HG03442 (cell line): ENCODE data around the gene SPANXN3.
"Not testable (repeated sequence)": the region's sequence is repeated elsewhere in the genome, so short reads cannot be mapped to it uniquely, and the experiment has no call there.

Source experiments
- ATAC-seq: cut with Tn5 transposase; IDR thresholded peaks from one replicate; pipeline ENCODE4 v1.9.1; 2021; ENCODE audit warnings: mild to moderate bottlenecking, moderate library complexity; ENCODE audit not compliant: unreplicated experiment

SPANXN3 gene, protein sequence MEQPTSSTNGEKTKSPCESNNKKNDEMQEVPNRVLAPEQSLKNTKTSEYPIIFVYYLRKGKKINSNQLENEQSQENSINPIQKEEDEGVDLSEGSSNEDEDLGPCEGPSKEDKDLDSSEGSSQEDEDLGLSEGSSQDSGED

DNA sequence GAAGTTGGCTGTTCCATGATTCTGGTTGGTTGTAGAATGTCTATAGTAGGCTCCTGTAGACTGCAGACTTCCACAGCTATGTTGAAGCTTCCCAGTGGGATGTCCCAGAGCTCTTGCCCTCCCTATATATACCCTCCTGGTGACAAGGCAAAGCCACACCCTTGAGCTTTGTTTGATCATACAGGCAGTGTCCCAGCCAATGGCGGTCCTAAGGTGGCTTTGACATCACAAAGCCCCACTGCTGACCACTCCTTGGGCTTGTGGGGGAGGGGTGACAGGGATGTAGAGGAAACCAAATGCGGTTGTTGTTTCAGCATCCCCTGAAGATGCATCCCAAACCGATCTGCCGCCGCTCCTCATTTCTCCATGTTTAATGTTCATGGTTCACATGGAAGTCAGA, at the start of gene SPANXN3:
SPANXN3 (minus strand) TSS at position 101 of the 400 bp plus-strand sequence; CDS start at position 17, 84 bp downstream.
- not testable (repeated sequence) for ATAC-seq

DNA sequence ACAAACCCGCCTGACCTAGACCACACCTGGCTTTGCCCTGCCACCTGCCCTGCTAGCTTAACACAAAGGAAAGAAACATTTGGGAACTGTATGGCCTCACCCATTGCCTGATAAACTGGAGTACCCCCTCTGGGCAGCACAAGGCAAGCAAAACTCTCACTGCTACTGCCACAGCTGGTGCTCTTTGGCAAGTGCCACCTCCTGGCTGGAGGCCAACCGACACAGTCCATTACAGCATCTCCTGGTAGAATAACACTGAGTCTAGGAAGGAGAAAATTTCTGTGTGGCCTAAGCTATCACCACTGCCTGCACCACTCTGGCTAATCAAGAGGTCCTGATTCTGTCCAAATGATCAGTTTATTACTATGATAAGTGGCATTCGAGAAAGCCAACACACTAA, 18.9 kb upstream of the SPANXN3 start:
- ATAC-seq, result no peak

DNA sequence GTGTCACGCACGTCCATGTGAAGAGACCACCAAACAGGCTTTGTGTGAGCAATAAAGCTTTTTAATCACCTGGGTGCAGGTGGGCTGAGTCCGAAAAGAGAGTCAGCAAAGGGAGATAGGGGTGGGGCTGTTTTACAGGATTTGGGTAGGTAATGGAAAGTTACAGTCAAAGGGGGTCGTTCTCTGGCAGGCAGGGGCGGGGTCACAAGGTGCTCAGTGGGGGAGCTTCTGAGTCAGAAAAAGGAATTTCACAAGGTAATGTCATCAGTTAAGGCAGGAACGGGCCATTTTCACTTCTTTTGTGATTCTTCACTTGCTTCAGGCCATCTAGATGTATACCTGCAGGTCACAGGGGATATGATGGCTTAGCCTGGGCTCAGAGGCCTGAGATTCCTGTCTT, 15.1 kb downstream of the SPANXN3 start:
- not testable (repeated sequence) for ATAC-seq

DNA sequence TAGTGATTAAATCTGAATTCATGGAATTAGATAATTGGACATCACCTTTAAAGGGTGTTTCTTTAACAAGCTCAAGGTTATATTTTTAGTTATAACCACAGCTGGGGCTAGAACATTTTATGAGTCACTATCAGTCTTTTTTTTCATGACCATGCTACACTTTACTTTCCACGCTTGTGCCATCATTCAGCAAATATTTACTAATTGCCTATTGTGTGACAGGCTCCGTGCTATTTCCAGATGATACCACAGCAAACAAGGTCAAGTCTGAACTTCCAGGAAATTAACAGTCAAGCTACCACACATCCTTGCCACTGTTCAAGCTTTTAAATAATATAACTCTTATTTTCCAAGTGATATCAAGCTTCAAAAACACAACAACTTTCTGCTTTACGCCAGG, 16.5 kb downstream of the SPANXN3 start:
- no peak for ATAC-seq

DNA sequence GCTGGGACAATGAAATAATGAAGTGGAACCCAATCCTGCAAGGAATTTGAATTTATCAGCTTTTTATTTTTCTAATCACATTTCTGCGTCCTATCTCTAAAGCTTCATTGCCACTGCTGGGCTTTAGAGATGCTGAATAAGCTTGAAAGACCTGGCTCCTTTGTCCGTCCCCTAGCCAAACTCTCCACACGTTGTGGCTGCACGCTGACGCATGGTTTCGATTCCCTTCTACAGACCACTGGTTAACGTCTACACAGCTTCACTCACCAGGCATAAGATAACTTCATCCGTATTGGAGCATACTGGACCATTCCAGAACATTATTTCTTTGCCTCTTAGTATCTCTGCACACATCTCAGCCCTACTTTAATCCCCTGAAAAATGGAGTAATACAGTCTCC, 31.2 kb downstream of the SPANXN3 start:
- no peak for ATAC-seq

DNA sequence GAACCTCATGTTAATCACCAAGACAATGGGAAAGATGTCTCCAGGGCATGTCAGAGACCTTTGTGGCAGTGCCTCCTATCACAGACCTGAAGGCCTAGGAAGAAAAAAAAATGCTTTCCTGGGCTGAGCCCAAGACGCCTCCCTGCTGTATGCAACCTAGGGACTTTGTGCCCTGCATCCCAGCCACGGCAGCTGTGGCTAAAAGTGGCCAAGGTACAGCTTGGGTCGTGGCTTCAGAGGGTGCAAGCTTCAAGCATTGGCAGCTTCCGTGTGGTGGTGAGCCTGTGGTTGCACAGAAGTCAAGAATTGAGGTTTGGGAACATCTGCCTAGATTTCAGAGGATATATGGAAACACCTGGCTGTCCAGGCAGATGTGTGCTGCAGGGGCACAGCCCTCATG, 40.5 kb downstream of the SPANXN3 start:
- ATAC-seq, result no peak

DNA sequence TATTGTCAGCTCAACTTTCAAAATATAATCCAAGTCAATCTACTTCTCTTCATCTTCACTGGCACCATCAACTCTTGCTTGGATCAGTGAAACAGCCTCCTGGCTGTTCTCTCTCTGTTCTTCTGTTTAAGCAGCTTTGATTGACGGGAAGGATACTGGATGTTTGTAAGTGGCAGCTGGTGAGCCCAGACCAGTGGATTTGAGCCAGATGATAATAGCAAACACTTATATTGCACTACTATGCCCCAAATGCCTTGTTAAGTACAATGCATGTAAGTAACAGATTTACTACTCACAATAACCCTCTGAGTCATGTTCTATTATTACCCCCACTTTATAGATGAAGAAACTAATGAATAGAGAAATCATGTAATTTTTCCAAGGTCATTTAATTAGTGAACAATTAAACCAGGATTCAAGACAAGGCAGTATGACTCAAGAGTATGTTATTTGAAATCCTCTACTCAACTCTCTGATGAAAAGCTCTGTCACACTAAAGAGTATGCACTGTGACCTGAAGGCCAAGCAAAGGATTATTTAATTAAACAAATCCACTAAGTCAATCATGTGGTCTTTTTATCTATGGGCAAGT, 44.8 kb downstream of the SPANXN3 start:
- ATAC-seq, result no peak

DNA sequence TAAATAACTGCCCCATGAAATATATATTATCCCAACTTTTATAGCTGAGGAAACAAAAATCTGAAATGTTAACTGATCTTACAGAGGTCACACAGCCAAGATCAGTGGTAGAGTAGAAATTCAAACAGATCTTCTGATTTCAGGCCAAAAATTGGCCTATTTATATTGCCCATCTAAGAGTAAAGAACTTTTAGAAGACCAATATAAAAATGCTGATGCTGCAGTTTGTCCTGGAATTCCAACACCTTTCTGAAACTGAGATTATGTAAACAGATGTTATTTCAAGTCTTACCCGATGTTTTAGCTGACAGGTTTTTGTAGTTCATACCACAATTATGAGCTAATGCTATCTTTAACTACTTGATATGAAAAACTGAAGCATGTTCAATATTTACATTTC, 51.1 kb downstream of the SPANXN3 start:
- no peak for ATAC-seq

DNA sequence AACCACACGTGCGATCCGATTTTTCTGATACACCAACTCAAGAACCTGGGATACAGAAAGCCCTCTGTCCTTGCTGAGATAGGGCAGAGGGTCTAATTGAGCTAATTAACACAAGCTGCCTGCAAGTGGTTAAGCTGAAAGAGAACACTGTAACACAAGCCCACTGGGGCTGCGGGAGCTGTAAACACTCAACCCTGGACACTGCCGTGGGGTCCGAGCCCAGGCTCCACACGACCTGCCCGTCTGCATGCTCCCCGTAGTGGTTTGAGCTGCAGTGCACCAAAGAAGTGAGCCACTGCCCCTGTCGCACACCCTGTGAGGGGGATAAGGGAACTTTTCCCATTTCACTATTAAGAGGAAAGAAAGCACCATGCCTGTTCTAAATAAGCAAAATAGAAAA, 54.6 kb downstream of the SPANXN3 start:
- no peak for ATAC-seq

DNA sequence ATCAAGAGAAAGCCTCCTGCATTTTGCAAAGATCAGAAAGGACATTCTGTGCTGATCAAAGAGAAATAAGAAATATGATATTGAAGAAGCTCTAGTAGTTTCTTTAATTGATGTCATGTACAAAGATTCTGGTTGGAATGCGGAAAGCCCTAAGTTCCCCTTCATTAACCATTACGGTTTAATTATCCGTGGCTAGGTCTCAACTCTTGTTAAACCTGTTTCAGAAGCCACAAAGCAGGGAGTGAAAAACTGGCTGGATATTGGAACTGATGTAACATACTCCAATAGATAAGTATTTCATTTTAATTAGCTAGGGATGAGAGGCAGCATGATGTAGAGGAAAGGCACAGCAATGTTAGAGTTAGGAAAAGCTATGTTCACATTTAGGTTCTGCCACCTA, 55.7 kb downstream of the SPANXN3 start:
- ATAC-seq, result no peak
